ENCODE data around the gene SLC8A3.

SLC8A3 gene

GRCh38 chr14:70019695-70020094 is 169.1 kb downstream of the SLC8A3 start:
- no peak for DNase-seq

- no peak for DNase-seq
These were observed 170.0 kb downstream of the SLC8A3 start for GRCh38 chr14:70018713-70019211.

GRCh38 chr14:70018230-70018629 is 170.5 kb downstream of the SLC8A3 start:
- DNase-seq: no peak

- no peak for DNase-seq
These were observed 174.2 kb downstream of the SLC8A3 start for GRCh38 chr14:70014406-70015095.

GRCh38 chr14:70013271-70013873 is 175.4 kb downstream of the SLC8A3 start:
- no peak for DNase-seq

- DNase-seq: no peak
These were observed 177.0 kb downstream of the SLC8A3 start for GRCh38 chr14:70011708-70012107.

GRCh38 chr14:70011098-70011497 is 177.7 kb downstream of the SLC8A3 start:
- peak; percentile 81 for DNase-seq

- no peak for DNase-seq
These were observed 178.8 kb downstream of the SLC8A3 start for GRCh38 chr14:70009961-70010360.

GRCh38 chr14:70008284-70009262 is 180.2 kb downstream of the SLC8A3 start:
- DNase-seq: no peak

GRCh38 chr14:70006699-70007098 is 182.1 kb downstream of the SLC8A3 start:
- no peak for DNase-seq

GRCh38 chr14:70005281-70005805 is 183.4 kb downstream of the SLC8A3 start:
- DNase-seq: no peak

GRCh38 chr14:70004791-70005190 is 184.0 kb downstream of the SLC8A3 start:
- DNase-seq: no peak

GRCh38 chr14:70002589-70003346 is 186.0 kb downstream of the SLC8A3 start:
- no peak for DNase-seq

GRCh38 chr14:70000601-70001000 is 188.2 kb downstream of the SLC8A3 start:
- no peak for DNase-seq

- no peak for DNase-seq
These were observed 189.5 kb downstream of the SLC8A3 start for GRCh38 chr14:69999261-69999674.

- no peak for DNase-seq
These were observed 190.9 kb downstream of the SLC8A3 start for GRCh38 chr14:69997849-69998248.

GRCh38 chr14:69996216-69996615 is 192.5 kb downstream of the SLC8A3 start:
- no peak for DNase-seq
